SW480 (cell line): ENCODE results near the gene BDP1.
"Not testable (repeated sequence)": the region's sequence is repeated elsewhere in the genome, so short reads cannot be mapped to it uniquely, and the experiment has no call there.

Source experiments
- DNase-seq: peaks from one replicate; pipeline ENCODE4 v3.0.0-alpha.2; 2016; ENCODE audit warnings: low spot score

The BDP1 gene

DNA sequence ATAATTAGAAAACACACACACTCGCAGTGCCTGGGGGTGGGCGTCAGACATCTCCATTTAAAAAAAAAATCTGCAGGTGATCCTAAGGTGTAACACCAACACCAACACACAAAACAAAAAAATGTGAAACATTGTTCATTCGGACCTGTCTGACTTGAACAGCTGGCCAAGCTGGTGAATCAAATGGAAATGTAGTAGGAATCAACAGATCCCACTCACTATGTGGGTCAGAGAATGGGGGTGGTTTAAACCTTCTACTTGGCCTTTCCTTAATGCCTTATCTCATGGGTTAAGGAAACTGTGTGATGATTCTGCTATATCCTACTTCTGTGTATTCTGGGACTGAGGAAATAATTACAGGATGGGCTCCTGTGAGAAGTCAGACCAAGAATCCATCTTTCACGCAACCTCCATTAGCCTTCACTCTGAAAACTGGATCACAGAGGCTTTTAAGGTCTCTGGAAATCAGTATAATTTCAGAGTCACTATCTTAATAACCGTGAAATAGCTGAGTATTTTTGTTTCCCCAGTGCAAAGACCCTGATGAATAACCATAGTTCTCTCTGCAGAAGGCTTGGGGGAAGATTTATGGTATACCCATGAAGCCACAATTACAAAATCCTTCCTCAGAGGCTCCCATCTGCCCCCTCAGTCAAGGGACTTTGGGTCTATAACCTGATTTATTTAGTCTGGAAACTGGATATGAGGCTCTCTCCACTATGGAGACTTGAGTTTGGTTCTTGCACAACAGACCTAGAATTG, 114.5 kb downstream of the BDP1 start:
- DNase-seq: no peak

- not testable (repeated sequence) for DNase-seq
These were observed 116.4 kb downstream of the BDP1 start for GRCh38 chr5:71571811-71572210.

DNA sequence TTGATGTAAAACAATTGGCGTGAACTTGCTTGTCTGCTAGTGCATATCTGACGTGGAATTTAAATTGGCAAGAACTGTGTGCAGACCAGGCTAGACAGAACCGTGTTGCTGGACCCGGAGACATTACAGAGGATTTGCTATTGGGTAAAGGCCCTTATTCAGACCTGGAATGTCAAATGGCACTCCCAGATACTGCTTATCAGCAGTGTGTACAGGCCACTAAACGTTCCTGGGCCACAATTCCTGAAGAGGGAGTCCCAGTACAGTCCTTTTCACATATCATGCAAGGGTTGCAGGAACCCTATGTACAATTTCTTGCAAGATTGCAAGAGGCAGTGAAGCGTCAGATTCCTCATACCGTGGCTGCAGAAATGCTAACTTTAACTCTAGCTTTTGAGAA, 118.1 kb downstream of the BDP1 start:
- no peak for DNase-seq

DNA sequence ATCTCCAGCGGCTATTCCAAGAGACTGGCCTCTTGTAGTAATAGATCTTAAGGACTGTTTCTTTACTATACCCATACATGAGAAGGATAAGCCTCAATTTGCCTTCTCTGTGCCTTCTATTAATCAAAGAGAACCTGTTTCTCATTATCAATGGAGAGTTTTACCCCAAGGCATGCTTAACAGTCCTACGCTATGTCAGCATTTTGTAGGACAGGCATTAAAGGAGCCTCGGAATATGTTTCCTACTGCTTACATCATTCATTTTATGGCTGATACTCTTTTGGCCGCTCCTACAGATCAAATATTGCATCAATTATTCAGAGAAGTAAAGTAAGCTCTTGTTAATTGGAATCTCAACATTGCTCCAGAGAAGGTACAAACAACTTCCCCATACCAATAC, 120.1 kb downstream of the BDP1 start:
- DNase-seq: not testable (repeated sequence)

DNA sequence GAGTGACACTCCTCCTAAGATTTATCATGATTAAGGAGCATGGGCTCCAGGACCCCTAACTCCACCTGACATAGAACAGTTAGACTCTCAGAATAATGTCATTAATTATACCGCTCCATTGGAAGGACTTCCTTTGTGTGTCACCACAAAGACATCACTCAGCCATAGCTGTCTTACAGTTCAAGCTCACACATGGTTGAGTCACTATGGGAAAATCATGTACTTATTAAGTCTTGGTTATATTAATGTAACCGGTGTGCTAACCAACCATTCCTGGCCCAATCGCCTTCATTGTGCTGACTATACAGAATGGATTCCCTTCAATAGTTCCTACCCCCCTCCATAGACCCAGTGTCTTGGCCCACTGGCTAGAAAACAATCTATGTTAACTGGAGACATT, 120.8 kb downstream of the BDP1 start:
- no peak for DNase-seq

DNA sequence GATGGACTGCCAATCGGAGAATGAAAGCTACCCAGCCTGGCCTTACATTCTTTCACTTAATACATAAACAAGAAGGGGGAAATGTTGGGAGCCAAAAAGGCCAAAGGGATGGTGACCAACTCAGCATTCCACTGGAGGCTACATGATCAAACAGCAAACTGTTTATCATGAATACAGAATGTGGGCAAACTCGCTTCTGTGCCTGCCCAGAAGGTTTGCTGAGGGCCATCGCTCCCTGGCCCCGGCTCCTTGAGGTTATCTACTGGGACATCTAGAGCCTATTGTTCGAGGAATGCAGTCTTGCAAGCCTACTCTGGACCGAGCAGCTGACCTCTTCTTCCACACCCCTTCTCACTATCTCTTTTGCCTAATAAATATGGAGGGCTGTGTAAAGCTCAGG, 122.4 kb downstream of the BDP1 start:
- DNase-seq: not testable (repeated sequence)

GRCh38 chr5:71582945-71583584, 127.6 kb downstream of the BDP1 start:
- DNase-seq: no peak

DNA sequence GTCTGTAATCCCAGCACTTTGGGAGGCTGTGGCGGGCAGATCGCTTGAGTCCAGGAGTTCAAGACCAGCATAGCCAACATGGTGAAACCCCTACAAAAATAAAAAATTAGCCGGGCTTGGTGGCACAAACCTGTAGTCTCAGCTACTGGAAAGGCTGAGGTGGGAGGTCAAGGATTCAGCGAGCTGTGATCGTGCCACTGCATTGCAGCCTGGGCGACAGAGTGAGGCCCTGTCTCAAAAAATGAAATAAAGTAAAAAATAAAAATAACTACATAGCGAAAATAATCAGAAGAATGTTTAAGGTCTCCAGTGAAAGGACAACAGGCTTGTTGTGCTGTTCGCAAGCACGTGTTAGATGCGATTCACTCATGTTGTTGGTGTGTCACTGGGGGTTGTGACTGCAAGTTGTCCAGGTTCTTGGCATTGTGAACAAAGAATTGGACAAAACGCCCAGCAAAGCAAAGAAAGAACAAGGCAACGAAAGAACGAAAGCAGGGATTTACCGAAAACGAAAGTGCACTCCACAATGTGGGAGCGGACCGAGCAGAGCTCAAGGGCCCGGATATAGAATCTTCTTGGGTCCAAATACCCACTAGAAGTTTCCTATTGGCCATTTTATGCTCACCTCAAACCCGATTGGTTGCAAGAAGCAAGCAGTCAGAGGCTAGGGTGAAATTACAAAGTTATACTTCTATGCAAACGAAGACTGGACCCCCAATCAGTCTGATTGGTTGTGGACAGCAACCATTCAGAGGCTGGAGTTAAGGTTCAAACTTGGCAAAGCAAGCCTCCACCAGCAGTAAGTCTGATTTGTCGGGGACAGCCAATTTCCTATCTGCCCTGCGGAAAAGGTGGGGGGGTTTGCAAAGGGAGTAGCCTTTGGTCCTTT, 130.8 kb downstream of the BDP1 start:
- DNase-seq: peak; percentile 86

DNA sequence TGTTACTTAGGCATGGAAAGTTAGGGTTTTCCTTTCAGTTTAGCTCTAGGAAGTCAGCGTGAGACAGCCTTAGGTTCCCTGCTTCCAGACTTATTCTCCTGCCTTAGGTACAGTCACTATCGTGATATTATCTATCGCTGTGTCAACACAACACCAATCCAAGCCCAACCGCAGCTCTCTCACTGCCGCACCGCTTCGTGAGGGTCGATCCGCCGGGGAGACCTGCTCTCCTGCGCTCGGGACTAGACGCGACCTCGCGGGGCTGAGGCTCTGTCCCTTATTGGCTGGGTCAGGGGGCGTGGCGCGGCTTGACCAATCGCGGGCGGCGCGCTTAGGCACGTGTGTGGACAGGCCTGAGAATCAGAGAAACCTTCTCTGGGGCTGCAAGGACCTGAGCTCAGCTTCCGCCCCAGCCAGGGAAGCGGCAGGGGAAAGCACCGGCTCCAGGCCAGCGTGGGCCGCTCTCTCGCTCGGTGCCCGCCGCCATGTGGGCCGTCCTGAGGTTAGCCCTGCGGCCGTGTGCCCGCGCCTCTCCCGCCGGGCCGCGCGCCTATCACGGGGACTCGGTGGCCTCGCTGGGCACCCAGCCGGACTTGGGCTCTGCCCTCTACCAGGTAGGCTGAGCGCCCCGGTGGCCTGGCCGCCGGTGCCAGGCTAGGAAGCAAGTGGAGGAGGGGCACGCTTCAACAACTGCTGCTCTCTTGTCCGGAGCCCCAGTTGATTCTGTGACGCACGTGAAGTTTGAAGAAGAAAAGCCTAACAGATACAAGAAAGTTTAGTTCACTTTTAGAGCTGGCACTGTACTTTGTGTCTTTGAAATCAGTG, 131.7 kb downstream of the BDP1 start, which contains the start of gene MCCC2:
Gene MCCC2, plus strand, starts transcription at position 400 of the 825 bp plus-strand sequence. Its CDS starts 86 bp downstream, at position 486.
- peak; percentile 96 for DNase-seq

DNA sequence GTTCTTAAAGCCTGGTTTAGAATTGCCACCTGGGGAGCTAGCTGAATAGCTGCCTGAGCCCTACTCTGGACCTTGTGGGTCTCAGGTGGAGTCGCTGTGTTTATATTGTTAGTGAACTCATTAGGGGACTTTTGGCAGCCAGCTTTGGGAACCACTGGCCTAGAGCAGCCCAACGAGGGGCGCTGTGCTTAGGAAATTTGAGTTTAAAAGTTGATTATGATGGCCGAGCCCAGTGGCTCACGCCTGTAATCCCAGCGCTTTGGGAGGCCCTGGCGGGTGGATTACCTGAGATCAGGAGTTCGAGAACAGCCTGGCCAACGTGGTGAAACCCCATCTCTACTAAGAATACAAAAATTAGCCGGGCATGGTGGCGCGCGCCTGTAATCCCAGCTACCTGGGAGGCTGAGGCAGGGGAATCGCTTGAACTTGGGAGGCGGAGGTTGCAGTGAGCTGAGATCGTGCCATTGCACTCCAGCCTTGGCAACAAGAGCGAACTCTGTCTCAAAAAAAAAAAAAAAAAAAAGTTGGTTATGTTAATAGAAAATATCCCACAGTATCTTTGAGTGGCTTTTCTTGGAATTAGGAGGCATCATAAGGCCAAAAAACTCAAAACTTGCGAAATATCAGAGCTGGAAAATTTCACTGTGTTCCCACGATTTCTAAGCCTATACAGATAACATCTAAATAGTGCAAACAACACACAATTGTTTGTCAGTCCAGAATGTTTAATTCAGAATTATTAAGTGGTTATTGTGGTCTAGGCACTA, 132.5 kb downstream of the BDP1 start:
- no peak for DNase-seq

GRCh38 chr5:71588533-71588885, 133.1 kb downstream of the BDP1 start:
- no peak for DNase-seq

DNA sequence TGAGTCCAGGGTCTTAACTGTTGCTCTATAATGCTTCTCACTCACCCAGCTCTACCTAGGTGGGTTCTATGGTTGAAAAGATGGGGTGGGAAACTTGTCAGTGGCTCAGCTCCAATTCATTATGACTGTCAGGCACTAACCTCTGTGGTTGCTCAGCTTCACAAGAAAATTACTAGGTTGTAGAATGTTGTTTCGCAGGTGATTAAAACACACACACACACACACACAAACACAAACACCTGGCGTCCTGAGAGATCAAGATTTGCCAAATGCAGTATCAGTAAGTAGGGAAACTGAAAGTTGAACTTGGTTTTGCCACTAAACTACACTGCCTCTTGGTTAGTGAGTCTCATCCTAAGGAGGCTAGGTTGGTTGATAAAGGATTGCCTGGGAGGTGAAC, 134.5 kb downstream of the BDP1 start:
- DNase-seq: no peak

DNA sequence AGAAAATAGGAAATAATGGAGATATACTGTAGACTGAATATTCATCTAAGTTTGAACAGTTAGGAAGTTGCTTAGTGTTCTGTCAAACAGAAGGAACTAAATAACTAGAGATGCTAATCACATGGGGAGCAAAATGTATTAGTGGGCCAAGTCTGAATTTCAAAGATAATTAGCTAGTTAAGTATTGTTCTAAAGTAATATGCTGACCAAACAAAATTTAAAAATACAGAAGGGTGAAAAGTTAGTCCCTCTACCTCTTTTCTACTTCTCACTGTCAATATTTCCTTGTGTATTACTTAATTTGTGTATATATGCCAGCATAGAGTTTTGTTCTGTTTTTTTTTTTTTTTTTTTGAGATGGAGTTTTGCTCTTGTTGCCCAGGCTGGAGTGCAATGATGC, 135.6 kb downstream of the BDP1 start:
- no peak for DNase-seq

DNA sequence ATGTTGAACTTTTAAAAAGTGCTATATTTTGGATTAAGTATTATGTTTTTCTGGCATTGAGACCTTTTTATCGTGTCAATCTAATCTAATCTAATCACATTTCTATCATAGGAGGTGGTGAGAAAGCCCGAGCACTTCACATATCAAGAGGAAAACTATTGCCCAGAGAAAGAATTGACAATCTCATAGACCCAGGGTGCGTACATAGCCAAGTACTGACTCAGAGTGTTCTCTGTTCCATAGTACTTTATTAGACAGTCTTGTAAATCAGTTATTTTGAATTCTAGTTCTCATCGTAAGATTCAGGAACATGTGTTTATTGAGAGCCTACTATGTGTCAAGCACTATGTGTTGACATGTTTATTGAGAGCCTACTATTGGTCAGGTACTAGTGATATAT, 140.7 kb downstream of the BDP1 start:
- no peak for DNase-seq

DNA sequence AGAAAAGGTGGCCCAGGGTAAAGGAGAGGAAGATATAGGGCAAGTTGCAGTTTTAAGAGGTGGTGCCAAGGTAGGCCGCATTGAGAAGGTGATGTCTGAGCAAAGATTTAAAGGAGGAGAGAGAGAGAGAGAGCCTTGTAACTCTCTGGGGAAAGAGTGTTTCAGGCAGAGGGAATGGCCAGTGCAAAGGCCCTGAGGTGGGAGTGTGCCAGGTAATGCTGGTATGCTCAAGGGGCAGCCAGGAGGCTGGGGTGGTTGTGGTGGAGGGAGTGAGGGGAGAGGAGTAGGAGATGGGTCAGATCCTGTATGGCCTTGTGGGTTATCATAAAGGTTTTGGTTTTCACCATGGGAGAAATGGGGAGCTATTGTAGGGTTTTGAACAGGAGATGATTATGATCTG, 141.6 kb downstream of the BDP1 start:
- DNase-seq: no peak

GRCh38 chr5:71600783-71601182, 145.3 kb downstream of the BDP1 start:
- no peak for DNase-seq

DNA sequence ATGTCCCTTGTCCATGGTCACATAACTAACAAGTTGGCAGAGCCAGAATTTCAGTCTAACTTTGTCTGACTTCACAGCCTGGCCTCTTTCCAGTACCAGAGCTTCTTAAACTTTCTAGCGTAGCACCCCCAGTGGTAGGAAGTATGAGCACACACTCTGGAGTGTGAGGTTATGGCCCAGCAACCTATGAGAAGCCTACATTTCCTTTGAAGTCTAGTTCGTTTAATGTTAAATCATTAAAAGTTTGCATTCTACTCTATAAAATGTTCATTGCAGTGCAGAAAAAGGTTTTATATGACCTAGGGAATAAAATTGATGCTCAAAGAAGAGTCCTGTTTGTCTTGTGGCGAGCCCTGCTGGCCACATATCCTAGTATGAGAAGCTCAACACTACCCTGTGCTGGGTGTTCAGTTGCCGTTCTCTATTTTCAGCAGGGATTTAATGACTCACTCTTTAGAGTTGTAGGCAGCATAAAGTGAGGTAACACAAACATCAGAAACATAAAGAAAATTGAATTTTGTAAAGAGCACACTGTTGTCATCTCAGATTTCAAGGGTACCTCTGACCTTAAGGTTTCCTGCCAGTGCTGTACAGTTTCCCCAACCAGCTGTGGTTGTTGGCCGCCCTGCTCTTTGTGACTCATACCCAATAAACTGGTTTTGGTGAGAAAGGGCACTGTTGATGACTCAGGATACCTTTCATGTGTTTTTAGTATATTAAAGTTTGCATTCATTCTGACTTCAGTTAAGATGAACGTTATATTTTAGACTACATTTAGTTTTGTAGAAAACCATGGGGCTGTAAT, 146.0 kb downstream of the BDP1 start:
- DNase-seq: peak; percentile 98

DNA sequence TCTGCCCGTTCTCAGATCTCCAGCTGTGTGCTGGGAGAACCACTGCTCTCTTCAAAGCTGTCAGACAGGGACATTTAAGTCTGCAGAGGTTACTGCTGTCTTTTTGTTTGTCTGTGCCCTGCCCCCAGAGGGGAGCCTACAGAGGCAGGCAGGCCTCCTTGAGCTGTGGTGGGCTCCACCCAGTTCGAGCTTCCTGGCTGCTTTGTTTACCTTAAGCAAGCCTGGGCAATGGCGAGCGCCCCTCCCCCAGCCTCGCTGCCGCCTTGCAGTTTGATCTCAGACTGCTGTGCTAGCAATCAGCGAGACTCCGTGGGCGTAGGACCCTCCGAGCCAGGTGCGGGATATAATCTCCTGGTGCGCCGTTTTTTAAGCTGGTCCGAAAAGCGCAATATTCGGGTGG, 154.5 kb downstream of the BDP1 start:
- not testable (repeated sequence) for DNase-seq

- no peak for DNase-seq
These were observed 160.4 kb downstream of the BDP1 start for GRCh38 chr5:71615809-71616208.
